ENCODE data around the gene ADCY2.

GRCh38 chr5:7453947-7454346 is 58.0 kb downstream of the ADCY2 start:
- TF ChIP-seq POLR2AphosphoS5 (IDR thresholded peaks at IDR 0.05) (no peak), CTCF (IDR thresholded peaks at IDR 0.05) (no peak)
